Nephron progenitor cell (in vitro differentiated cells): ENCODE measurements around the gene RRP1B.

Experiments
- DNase-seq: peaks from one replicate; pipeline ENCODE4 v3.0.0; 2021
- H3K27ac Mint-ChIP-seq: 2 replicates; pipeline ENCODE4 v1.8.0; 2021; ENCODE audit warnings: mild to moderate bottlenecking, moderate library complexity, mixed read lengths
- H3K27me3 Mint-ChIP-seq: 2 replicates; pipeline ENCODE4 v1.8.0; 2021; ENCODE audit warnings: mild to moderate bottlenecking, low read depth, mixed read lengths; ENCODE audit not compliant: poor library complexity
- H3K36me3 Mint-ChIP-seq: 2 replicates; pipeline ENCODE4 v1.8.0; 2021; ENCODE audit warnings: low read depth, mixed read lengths
- H3K4me1 Mint-ChIP-seq: 2 replicates; pipeline ENCODE4 v1.8.0; 2021; ENCODE audit warnings: mixed read lengths
- H3K4me3 Mint-ChIP-seq: 2 replicates; pipeline ENCODE4 v1.8.0; 2021; ENCODE audit warnings: mild to moderate bottlenecking, moderate library complexity, mixed read lengths
- H3K9me3 Mint-ChIP-seq: 2 replicates; pipeline ENCODE4 v1.8.0; 2021; ENCODE audit warnings: mild to moderate bottlenecking, moderate library complexity, mixed read lengths
- TF ChIP-seq, protein P1 (sequence below): fragments of 200-600 bp; sonication (generic); IDR thresholded peaks from 2 replicates; pipeline ENCODE4 v1.5.0; 2021; ENCODE audit warnings: antibody characterized with exemption

The RRP1B gene

DNA sequence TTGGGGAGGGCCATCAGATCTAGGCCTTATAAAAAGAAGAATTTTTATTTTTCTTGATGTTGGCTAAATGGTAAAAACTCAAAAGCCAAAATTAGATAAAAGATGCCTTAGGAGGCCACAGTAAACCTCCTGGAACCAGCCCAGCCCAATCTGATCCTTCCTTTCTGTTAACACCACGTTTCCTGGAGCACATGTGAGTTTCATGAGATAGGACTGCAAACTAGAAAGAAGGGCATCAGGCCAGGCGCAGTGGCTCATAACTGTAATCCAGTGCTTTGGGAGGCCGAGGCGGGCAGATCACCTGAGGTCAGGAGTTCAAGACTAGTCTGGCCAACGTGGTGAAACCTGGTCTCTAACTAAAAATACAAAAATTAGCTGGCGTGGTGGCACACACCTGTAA is 6.7 kb upstream of the RRP1B start:
- DNase-seq: no peak
- no peaks in the 10 kb centered on the region for H3K36me3 Mint-ChIP-seq
- no peaks in the 10 kb centered on the region for H3K9me3 Mint-ChIP-seq
- no peaks in the 10 kb centered on the region for H3K4me1 Mint-ChIP-seq
- peaks cover 5% of the 10 kb centered on the region for H3K27me3 Mint-ChIP-seq
- H3K4me3 Mint-ChIP-seq: no peak overlapping the region
- TF ChIP-seq, protein P1, sequence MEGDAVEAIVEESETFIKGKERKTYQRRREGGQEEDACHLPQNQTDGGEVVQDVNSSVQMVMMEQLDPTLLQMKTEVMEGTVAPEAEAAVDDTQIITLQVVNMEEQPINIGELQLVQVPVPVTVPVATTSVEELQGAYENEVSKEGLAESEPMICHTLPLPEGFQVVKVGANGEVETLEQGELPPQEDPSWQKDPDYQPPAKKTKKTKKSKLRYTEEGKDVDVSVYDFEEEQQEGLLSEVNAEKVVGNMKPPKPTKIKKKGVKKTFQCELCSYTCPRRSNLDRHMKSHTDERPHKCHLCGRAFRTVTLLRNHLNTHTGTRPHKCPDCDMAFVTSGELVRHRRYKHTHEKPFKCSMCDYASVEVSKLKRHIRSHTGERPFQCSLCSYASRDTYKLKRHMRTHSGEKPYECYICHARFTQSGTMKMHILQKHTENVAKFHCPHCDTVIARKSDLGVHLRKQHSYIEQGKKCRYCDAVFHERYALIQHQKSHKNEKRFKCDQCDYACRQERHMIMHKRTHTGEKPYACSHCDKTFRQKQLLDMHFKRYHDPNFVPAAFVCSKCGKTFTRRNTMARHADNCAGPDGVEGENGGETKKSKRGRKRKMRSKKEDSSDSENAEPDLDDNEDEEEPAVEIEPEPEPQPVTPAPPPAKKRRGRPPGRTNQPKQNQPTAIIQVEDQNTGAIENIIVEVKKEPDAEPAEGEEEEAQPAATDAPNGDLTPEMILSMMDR: no peak
- no peak overlapping the region for H3K27ac Mint-ChIP-seq

DNA sequence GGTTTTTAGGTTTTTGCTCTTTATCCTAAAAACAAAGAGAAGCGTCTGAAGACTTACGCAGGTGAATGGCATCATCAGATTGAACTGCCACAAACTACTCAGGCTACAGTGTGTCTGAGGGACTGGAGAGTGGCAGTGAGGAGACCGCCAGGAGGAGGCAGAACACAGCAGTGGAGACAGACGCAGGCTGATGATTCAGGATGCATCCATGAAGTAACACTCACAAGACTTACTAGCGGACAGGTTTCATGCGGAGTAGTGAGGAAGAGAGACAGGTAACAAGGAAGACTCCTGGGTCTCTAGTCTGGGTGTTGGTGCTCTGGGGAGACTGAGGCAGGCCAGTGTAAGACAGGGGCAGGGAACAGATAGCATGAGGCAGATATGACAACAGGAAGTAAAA is 5.7 kb upstream of the RRP1B start:
- Mint-ChIP-seq H3K27me3 (peaks cover 5% of the 10 kb centered on the region), H3K4me3 (no peak overlapping the region), H3K36me3 (no peaks in the 10 kb centered on the region), H3K4me1 (no peaks in the 10 kb centered on the region), H3K9me3 (no peaks in the 10 kb centered on the region), H3K27ac (peak overlapping the region; percentile 38)
- TF ChIP-seq, protein P1: no peak
- no peak for DNase-seq

DNA sequence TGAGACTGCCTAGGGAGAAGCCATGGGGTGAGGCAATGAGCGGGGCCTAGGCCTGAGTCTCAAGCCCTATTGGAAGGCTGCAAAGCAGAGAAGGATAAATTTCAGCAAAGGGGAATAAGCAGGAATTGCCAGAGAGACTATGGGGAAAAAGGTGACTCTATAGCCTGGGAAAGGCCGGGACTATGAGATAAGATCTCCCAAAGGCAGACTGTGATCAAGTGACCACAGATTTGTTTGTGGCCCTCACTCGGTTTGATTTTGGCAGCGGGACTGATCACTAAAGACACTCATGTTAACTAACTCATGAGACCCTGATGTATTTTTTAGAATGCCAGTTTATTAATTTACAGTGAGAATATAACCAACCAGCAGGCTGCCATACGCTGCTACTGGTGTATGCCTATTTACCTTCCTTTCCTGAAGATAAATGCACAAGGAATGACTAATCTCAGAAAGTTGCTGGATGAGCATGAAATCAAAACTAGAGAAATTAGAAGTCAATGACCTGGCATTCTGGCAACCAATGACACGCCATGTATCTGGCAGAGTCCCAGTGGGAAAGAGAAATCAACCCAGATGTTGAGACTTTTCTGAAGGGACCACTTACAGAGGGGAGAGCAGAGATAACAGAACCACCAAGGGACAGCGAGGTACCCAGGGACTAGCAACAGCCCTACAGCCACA is 4.4 kb upstream of the RRP1B start:
- peaks cover 5% of the 10 kb centered on the region for H3K27me3 Mint-ChIP-seq
- TF ChIP-seq, protein P1: no peak
- H3K36me3 Mint-ChIP-seq: no peaks in the 10 kb centered on the region
- DNase-seq: no peak
- peaks cover 8% of the 10 kb centered on the region for H3K4me1 Mint-ChIP-seq
- no peaks in the 10 kb centered on the region for H3K9me3 Mint-ChIP-seq
- H3K27ac Mint-ChIP-seq: no peak overlapping the region
- H3K4me3 Mint-ChIP-seq: no peak overlapping the region

DNA sequence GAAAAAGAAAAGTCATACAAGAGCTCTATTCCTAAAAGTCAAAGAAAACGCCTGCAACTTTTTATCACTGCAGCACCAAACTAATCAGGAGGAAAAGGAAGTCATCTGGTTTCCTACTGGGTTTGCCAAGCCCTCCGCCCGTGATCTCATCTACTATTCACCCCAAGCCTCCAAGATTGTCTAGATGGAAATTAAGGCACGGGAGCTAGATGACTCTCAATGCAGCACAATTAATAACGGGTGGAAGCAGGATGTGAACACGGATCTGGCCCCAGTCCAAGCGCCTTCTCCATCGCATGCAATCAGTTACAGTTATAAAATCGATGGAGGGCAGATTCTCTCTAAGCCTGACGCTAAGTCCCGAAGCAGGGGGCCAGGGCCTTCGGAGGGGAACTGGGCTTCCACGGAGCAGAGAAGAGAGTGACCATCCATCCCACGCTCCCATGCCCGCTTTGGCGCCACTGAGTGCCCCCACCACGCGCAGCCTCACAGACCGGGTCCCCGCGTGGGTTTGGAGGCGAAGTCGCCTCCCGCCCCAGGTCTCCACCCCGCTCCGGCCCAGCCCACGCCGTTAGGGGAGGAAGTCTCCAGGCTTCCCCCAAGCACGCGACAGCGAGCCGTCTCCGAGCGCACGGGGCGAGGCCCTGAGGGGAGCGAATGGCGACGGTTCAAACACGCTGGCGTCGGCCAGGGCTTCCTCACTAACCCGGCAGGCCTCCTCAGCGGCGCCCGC is 1.8 kb upstream of the RRP1B start:
- Mint-ChIP-seq H3K9me3 (no peaks in the 10 kb centered on the region), H3K4me3 (no peak overlapping the region), H3K36me3 (peaks cover 8% of the 10 kb centered on the region), H3K4me1 (peaks cover 33% of the 10 kb centered on the region), H3K27ac (no peak overlapping the region), H3K27me3 (peaks cover 2% of the 10 kb centered on the region)
- TF ChIP-seq, protein P1: no peak
- DNase-seq: no peak

DNA sequence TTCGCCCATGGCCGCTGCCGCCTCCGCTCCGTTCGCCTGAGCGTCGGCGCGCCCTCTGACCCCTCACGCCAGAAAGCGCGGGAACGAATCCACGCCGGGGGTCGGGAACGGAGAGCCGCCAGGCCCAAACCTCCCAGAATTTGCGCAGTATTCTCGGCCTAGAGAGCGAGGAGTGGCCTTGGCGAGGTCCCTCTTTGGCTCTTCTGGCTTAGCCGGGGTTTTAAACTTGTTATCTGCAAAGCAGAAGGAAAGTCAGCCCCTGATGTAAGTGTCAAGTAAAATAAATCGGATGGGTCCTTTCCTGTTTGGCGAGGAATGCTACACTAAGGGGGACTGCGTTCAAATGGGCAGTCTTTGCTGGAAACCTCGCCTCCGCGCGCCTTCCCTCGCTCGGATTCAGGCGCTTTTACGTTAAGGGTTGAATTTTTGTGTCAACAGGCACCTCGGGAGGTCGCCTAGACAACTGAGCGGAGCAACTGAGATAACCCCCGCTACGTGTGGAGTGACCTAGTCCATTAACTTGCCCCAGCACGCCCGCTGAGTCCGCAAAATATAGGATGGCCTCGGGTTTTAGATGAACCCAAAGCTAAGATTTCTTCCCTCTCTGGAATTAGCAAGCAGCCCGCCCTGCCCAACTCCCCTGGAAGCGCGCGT is 1.1 kb upstream of the RRP1B start:
- H3K4me1 Mint-ChIP-seq: peaks cover 37% of the 10 kb centered on the region
- H3K9me3 Mint-ChIP-seq: no peaks in the 10 kb centered on the region
- H3K4me3 Mint-ChIP-seq: peak overlapping the region; percentile 35
- H3K36me3 Mint-ChIP-seq: peaks cover 15% of the 10 kb centered on the region
- H3K27me3 Mint-ChIP-seq: peaks cover 2% of the 10 kb centered on the region
- H3K27ac Mint-ChIP-seq: no peak overlapping the region
- DNase-seq: no peak
- TF ChIP-seq, protein P1: no peak
